ENCODE measurements around the gene CDH4. TPM values are rescaled to one million over a fixed set of nuclear protein-coding genes. Genes with fewer than 3 reads are reported as not detected.

The CDH4 gene
- total RNA-seq, 1 donor from 2014 or later: 0.23 TPM

DNA sequence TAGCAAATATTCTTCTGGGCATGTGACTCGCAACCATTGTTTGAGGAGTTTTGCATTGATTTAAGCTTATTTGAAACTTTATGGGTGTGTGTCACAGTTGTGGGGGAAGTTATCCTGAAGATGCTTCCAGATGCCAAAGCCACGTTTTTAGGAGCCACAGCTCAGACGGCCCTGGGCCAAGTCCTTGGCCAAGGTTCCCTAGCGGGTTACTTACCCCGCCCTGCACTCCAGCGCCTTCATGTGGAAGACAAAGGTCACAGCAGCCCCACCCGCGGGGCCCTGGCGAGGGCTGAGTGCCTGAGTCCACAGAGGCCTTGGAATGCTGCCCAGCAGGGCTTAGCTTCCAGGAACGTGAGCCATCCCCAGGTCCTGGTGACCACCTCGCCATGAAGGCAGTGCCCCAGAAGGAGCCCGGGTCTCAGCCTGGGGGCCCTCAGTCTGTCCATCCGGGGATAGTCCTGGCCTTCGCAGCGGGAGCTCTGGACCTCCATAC, 308.3 kb downstream of the CDH4 start:
- H3K4me3 Mint-ChIP-seq (ENCODE audit: unreplicated experiment): no peak overlapping the region
- DNase-seq (ENCODE audit: low spot score): no peak

DNA sequence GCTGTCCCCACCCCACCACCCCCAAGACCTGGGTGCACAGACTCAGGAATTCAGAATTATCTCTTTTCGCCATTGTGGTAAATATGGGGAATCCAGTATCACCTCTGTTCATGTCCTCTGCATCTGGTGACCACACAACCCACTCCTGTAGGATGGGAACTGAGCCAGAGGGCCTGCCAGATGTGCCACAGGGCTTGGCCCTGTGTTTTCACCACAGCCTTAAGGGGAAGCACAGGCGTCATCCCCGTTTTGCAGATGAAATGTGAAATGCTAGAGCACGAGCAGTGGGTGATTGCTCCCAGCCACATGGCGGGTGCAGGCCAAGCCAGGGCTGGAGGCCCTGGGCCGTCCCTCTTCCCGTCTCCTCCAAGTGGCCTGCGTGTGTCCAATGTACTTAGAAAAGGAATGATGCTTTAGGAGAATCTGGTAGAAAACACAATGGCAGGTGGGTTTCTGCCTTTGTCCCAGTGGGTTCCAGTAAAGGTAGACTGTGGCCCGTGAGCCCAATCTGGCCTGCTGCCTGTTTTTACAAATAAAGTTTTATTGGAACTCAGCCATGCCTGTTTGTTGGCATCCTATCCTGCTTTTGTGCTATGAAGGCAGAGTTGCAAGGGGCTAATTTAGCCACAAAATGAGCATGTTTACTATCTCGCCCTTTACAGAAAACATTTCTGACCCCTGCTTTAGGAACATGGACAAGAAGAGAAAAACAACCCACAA, 309.2 kb downstream of the CDH4 start:
- Mint-ChIP-seq H3K9me3 (ENCODE audit: unreplicated experiment) (no peaks in the 10 kb centered on the region), H3K27ac (ENCODE audit: unreplicated experiment) (no peak overlapping the region), H3K36me3 (ENCODE audit: low read depth, unreplicated experiment) (no peaks in the 10 kb centered on the region), H3K4me1 (ENCODE audit: unreplicated experiment) (no peaks in the 10 kb centered on the region), H3K27me3 (ENCODE audit: unreplicated experiment) (peaks cover 9% of the 10 kb centered on the region), H3K4me3 (ENCODE audit: unreplicated experiment) (no peak overlapping the region)
- TF ChIP-seq, protein P1, sequence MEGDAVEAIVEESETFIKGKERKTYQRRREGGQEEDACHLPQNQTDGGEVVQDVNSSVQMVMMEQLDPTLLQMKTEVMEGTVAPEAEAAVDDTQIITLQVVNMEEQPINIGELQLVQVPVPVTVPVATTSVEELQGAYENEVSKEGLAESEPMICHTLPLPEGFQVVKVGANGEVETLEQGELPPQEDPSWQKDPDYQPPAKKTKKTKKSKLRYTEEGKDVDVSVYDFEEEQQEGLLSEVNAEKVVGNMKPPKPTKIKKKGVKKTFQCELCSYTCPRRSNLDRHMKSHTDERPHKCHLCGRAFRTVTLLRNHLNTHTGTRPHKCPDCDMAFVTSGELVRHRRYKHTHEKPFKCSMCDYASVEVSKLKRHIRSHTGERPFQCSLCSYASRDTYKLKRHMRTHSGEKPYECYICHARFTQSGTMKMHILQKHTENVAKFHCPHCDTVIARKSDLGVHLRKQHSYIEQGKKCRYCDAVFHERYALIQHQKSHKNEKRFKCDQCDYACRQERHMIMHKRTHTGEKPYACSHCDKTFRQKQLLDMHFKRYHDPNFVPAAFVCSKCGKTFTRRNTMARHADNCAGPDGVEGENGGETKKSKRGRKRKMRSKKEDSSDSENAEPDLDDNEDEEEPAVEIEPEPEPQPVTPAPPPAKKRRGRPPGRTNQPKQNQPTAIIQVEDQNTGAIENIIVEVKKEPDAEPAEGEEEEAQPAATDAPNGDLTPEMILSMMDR (IDR thresholded peaks at IDR 0.05; ENCODE audit: unreplicated experiment): no peak
- no peak for DNase-seq (ENCODE audit: low spot score)

More for the DNA sequence above, 308.3 kb downstream of the CDH4 start:
- Mint-ChIP-seq H3K9me3 (ENCODE audit: unreplicated experiment) (no peaks in the 10 kb centered on the region), H3K36me3 (ENCODE audit: low read depth, unreplicated experiment) (no peaks in the 10 kb centered on the region), H3K4me1 (ENCODE audit: unreplicated experiment) (no peaks in the 10 kb centered on the region), H3K27me3 (ENCODE audit: unreplicated experiment) (peaks cover 6% of the 10 kb centered on the region), H3K27ac (ENCODE audit: unreplicated experiment) (no peak overlapping the region)
- TF ChIP-seq, protein P1 (IDR thresholded peaks at IDR 0.05; ENCODE audit: unreplicated experiment): no peak

DNA sequence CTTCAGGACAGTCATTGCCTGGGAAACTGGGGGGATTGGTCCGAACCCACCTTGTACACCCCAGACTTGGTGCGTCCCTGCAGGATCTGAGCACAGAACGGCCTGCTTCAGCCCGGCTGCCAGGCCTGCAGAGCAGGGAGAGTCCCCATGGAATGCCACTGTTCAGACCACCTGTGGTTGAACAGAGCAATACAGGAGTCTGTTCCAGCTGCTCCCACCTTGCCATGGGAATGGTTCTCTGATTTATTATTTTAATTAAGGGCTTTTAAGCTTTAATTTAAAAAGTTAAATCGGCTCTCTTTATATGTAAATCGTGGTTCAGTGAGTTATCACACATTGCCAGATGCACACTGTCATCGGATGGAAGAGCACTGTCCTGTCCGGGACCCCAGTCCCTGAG, 310.4 kb downstream of the CDH4 start:
- no peaks in the 10 kb centered on the region for H3K36me3 Mint-ChIP-seq (ENCODE audit: low read depth, unreplicated experiment)
- H3K4me3 Mint-ChIP-seq (ENCODE audit: unreplicated experiment): no peak overlapping the region
- H3K9me3 Mint-ChIP-seq (ENCODE audit: unreplicated experiment): no peaks in the 10 kb centered on the region
- TF ChIP-seq, protein P1 (IDR thresholded peaks at IDR 0.05; ENCODE audit: unreplicated experiment): no peak
- H3K4me1 Mint-ChIP-seq (ENCODE audit: unreplicated experiment): no peaks in the 10 kb centered on the region
- no peak for DNase-seq (ENCODE audit: low spot score)
- H3K27me3 Mint-ChIP-seq (ENCODE audit: unreplicated experiment): peaks cover 9% of the 10 kb centered on the region
- no peak overlapping the region for H3K27ac Mint-ChIP-seq (ENCODE audit: unreplicated experiment)

DNA sequence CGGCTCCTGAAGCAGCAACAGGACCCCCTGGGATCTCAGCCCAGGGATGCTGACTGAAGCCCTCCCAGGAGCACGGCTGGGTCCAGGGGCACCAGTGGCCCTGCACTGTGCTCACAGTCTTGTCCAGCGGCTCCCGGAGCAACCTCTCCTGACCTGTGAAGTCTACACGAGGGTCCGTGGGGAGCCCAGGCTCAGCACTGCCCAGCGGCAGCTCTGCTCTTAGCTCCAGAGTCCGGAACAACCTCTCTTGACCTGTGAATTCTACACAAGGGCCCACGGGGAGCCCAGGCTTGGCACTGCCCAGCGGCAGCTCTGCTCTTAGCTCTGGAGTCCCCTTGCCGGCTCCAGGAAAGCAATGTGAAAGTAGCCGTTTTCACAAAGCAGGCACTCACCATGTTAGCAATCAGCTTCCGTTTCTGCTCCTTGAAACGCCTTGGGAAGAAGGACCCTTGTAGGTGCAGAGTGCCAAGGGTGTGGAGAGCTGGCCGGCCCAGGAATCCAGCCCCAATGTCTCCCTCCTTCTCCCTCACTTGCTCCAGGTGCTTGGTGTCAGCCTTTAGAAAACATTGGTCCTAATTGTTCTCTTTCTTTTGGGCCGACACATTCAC, 310.9 kb downstream of the CDH4 start:
- H3K9me3 Mint-ChIP-seq (ENCODE audit: unreplicated experiment): no peaks in the 10 kb centered on the region
- H3K4me1 Mint-ChIP-seq (ENCODE audit: unreplicated experiment): no peaks in the 10 kb centered on the region
- no peak for DNase-seq (ENCODE audit: low spot score)
- no peak overlapping the region for H3K27ac Mint-ChIP-seq (ENCODE audit: unreplicated experiment)
- no peak overlapping the region for H3K4me3 Mint-ChIP-seq (ENCODE audit: unreplicated experiment)
- TF ChIP-seq, protein P1 (IDR thresholded peaks at IDR 0.05; ENCODE audit: unreplicated experiment): no peak
- H3K27me3 Mint-ChIP-seq (ENCODE audit: unreplicated experiment): peaks cover 9% of the 10 kb centered on the region
- no peaks in the 10 kb centered on the region for H3K36me3 Mint-ChIP-seq (ENCODE audit: low read depth, unreplicated experiment)

DNA sequence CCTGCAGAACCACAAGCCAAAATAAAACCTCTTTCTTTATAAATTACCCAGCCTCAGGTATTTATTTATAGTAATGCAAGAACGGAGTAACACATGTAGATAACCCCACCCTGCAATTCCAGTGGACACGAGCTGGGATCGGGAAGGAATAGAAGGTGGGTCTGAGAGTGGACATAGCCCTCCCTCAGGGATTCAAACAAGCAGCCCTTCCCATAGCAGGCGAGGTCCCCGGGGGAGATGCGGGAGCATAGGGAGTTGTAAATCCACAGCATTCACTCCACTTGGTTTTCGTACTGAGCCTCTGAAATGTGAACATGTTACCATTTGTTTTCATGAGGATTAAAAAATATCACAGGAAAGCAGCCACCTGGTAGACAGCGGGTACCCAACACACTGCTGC, 312.6 kb downstream of the CDH4 start:
- H3K27me3 Mint-ChIP-seq (ENCODE audit: unreplicated experiment): peaks cover 9% of the 10 kb centered on the region
- no peaks in the 10 kb centered on the region for H3K9me3 Mint-ChIP-seq (ENCODE audit: unreplicated experiment)
- no peak overlapping the region for H3K27ac Mint-ChIP-seq (ENCODE audit: unreplicated experiment)
- H3K4me3 Mint-ChIP-seq (ENCODE audit: unreplicated experiment): no peak overlapping the region
- no peak for DNase-seq (ENCODE audit: low spot score)
- H3K4me1 Mint-ChIP-seq (ENCODE audit: unreplicated experiment): no peaks in the 10 kb centered on the region
- H3K36me3 Mint-ChIP-seq (ENCODE audit: low read depth, unreplicated experiment): no peaks in the 10 kb centered on the region
- TF ChIP-seq, protein P1 (IDR thresholded peaks at IDR 0.05; ENCODE audit: unreplicated experiment): no peak

Measured in endothelial cell (in vitro differentiated cells).